SKM-1 (cell line): ENCODE results near the gene TAF8.
"Not testable (repeated sequence)": the region's sequence is repeated elsewhere in the genome, so short reads cannot be mapped to it uniquely, and the experiment has no call there.

ENCODE experiments used
- DNase-seq: peaks from one replicate; lab custom pipeline; 2025; ENCODE audit not compliant: unreplicated experiment; lab: John Stamatoyannopoulos, UW

TAF8 gene

DNA sequence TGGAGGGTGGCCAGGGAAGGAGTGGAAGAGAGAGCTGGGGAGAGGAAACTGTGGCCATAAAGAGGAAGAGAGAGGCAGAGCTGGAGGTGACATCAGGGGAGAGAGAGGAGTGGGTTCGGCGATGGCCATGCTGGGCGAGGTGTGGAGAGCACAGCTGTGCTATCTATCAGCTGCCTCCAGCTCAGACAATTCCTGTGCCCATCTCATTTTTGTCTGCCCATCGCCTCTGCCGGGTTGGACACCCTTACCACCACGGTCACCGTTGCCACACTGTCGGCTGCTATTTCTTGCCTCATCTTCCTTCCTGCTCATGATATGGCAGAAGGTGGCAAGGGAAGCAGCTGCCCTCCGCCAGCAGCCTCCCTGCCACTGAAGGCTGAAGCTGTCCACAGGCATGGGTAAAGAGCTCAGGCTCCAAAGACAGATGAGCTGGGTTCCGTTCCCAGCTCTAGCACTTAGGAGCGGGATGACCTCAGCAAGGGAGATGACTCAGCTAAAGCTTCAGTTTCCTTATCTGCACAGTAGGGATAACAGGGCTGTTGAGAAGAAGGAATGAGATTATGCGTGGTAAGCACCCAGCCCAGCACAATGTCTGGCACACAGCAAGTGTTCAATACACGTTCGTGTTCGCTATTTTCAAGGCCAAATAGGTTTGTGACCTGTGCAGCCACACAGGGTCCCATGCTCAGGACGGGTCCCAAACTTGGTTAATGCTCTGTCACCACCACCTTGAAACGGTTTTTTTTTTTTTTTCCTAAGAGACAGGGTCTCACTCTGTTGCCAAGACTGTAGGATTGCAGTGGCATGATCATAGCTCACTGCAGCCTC is 21.9 kb upstream of the TAF8 start:
- peak; percentile 80 for DNase-seq

DNA sequence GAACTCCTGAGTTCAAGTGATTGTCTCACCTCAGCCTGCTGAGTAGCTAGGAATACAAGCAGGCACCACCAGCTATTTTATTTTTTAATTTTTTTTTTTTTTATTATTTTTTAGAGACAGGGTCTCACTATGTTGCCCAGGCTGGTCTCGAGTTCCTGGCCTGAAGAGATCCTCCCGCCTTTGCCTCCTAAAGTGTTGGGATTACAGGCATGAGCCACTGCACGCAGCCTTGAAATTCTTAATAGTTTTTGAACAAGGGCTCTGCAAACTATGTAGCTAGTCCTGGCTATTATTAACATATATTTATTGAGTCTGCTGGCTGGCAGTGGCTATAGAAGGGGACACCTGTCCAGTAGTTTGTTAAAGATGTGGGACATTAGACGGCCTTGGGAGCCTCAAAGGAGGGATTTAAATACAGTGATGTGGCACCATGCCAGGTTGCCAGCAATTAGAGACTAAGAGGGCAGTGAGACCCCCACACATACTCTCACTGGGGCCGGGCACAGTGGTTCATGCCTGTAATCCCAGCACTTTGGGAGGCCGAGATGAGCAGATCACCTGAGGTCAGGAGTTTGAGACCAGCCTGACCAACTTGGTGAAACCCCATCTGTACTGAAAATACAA is 21.1 kb upstream of the TAF8 start:
- no peak for DNase-seq

DNA sequence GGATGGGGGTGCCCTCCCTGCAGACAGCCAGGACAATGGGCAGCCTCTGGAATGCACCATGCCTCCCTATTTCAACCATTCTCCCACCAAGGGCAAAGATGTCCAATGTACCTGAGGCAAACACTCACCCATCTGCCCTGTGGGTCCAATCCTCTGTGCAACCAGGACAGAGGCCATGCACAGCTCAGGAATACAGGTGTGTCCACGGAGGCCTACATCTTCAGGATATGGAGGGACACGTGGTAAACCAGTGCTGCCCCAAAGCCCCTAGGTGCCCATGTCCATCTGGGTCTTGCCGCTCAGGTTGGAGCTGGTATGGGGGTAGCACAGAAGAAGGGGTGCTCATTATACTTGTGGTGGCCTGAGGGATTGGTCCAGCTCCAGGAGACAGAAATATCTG is 20.4 kb upstream of the TAF8 start:
- no peak for DNase-seq

DNA sequence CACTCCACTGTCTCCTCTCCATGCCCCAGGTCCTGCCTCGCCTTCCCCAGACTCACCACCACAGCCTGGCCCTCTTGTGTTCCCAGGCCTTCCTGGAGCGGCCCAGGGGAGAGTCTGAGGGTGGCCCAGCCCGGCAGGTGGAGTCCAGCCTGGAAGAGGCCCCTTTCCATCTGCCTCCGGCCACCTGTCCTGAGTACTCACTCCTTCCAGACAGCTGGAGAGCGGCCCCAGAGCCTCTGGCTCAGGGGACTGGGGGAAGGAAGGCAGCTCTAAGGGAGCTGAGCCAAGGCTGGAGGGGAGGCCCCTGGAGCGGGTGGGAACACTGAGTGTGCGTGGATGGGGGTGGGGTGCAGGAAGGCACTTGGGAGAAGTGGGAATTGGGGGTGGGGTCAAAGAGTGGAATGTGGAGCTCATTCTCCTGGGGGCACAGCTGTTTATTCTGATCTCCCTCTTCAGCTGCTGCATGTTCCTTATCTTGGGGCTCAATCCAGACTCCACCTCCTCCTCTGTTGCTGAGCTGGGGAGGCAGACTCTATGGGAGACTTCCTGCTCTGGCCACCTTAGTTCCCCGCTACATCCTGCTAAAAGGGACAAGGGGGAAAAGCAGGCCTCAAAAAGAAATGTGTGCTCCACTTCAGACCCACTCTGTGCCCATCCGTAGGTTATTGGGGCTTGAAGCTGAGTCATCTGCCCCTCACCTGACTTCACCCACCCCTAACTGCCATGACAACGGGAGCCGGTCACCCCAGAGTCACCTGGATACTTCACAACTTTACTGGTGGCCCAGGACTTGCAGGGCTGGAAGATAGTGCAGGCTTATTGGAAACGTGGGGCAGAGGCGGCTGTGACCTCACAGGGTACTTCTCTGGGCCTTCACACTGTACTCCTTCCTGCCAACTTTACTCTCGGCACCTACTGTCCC is 19.5 kb upstream of the TAF8 start:
- no peak for DNase-seq

DNA sequence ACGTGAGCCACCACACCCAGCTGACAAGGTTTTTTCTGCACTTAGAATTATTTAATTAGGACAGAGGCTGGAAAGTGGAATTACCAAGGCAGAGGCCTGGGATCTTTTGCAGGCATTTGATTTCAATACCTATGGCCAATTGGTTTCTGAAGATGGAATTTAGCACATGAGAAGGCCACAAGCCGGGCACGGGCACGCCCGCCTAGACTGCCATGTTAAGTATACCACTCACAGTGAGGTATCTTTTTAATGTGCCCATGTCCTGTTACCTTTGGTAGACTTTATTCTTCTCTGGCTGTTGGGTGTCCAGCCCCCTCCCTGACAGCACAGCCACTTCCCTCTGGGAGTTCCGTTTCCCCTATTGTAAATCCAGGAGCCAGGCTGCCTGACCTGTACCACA is 18.0 kb upstream of the TAF8 start:
- no peak for DNase-seq

- not testable (repeated sequence) for DNase-seq
Observed at GRCh38 chr6:42037669-42038068, 12.7 kb upstream of the TAF8 start.

GRCh38 chr6:42038163-42038562 is 12.2 kb upstream of the TAF8 start:
- no peak for DNase-seq

DNA sequence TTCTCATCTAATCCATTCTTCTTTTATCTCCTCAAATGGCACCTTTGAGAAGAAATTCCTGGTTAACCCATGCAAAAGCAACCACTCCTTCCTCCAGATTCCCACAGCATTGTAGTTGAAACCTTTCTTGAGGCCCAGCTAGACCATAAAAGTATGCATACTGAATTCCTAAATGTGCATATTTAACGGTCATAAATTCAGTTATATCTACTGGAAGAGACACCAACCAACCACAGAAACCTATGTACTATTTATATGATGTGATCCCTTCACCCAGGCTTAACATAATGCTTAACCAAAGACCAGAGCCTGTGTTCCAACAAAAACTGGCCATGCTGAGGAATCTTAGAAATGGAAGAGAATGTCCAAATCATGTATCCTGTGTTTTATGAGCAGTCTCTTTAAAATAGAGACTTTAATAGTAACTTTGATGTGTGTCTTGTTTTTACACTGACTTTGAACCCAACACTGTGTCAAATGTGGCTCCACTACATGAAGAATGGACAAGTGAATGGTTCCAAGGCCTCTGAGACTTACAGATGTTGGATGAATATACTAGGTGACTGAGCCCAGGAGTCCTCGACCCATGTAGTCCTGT is 11.4 kb upstream of the TAF8 start:
- no peak for DNase-seq

DNA sequence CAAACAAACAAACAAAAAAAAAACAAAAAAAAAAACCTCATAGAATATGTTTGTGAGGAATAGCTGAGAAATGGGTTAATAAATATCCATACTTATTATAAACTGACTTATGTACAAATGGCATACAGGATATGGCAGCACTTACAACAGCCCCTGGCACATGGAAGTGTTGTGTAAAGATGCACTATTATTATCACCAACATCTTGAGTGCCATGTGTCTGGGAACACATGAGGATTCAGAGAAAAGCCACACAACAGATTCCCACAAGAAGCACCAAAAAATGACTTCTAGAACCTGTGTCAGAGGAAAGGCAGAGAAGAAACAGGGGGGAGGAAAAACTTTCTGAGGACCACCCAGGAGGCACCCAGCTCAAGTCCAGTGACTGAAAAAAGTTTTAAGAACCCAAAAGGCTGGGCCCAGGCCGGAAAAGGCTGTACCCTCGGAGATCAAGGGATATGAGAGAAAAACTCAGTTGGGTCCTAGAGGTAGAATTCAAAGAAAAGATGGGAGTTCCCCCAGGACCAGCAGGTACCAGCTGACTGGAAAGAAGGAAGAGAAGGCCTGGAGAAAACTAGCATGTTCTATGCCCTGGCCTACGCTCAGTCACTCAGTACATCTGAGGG is 9.4 kb upstream of the TAF8 start:
- DNase-seq = no peak

GRCh38 chr6:42041481-42042053 is 8.8 kb upstream of the TAF8 start:
- no peak for DNase-seq

DNA sequence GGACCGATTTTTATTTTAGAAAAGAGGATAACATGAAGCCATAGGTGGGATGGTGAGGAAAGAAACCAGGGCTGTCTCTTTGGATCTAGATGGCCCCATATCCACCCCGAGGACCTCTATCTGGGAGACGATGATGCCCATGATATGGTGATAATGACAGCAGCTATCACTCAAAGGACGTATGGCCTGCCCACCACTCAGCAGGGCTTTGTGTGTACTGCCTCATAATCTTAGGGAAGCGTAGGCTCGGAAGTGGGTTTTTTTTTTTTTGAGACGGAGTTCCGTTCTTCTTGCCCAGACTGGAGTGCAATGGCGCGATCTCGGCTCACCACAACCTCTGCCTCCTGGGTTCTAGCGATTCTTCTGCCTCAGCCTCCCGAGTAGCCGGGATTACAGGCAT is 8.2 kb upstream of the TAF8 start:
- DNase-seq = no peak

GRCh38 chr6:42043787-42044475 is 6.4 kb upstream of the TAF8 start:
- DNase-seq = peak; percentile 83

DNA sequence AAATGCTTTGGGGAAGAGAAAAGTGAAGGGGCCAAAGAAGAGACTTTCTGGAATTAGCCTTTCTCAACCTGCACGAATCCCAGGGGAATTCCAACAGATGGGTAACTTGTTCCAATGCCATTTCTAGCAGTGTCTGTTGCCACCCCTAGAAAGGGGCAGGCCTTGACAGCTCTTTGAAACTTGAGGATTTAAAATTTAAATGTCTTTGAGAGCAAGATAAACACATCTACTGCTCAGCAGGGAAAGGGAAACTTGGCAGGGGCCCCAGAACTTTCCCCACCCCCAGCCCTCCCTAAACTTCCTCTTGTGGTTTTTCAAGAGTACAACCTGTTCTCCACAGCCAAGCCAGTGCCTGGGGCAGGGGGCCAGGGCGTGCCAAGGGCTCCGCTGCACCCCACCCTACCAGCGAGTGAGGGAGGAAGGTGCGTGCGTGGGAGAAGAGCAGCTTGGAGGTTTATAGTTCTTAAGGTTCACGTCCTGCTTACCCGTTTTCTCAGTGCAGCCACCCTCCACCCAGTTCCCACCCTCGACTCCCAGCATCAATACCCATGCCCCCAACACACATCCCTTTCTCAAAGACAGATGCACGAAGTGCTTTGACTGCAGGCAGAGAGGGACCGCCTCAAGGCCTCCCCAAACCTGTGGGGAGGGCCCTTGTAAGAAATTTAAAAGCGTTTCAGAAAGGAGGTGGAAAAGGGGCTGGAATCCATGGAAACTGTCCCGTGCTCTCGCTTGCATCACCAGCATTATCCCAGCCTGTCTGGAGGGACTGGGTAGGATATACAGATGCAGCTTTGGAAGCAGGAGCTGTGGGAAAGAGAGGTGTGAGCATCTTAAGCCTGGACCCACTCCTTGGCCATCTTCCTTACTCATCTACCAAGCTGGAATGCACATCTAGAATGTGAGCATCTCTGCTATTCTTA is 4.5 kb upstream of the TAF8 start:
- DNase-seq = peak; percentile 74

GRCh38 chr6:42046464-42047212 is 3.7 kb upstream of the TAF8 start:
- no peak for DNase-seq

- DNase-seq = no peak
Observed at GRCh38 chr6:42047213-42047590, 3.1 kb upstream of the TAF8 start.

- no peak for DNase-seq
Observed at GRCh38 chr6:42047790-42048405, 2.4 kb upstream of the TAF8 start.

GRCh38 chr6:42049116-42049809 is 1.1 kb upstream of the TAF8 start:
- no peak for DNase-seq
